ENCODE results near the gene TSPOAP1. TPM values are rescaled to one million over a fixed set of nuclear protein-coding genes. Genes with fewer than 3 reads are reported as not detected.

Gene TSPOAP1
- total and polyA plus RNA-seq, 2 experiments from 2014 or later = 15.4 to 19.0 TPM

DNA sequence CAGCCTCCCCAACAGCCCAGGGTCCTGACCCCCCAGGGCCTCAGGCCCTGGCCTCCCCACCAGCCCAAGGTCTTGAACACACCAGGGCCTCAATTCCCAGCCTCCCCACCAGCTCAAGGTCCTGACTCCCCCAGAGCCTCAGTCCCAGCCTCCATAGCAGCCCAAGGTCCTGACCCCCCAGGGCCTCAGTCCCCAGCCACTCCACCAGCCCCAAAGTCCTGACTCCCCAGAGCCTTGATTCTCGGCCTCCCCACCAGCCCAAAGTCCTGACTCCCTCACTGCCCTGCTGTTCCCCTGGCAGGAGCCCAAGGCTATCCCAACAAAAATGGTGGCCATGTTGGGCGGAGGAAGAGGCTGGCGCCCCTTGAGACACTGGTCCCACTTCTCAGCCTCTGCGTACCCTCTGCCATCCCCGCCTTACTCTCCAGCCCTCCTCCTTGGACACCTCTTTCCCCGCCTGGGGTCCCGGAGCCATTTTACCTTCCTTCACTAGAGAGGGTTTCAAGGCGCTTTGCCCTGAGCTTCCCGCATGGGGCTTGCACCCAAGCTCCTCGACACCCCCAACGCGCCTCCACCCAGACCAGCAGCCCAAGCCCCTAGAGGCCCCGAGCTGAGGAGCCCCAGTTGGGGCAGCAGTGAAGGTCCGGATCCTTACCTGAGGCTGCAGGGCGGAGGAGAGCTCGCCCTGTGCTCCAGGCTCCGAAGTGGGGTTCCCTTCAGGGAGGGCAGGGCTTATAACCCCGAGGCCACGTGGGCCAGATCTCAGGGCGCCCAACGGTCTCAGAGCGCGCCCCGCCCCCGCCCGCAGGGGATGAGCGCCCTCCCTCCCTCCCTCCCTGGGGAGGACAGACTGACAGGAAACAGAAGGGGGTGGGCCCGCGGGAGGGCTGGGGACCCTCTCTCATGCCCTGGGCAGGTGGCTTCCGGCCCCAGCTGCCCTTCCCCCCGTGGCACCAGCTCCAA lies 3.5 kb upstream of the TSPOAP1 start:
- no peaks in the 10 kb centered on the region for H4K20me1 ChIP-seq (ENCODE audit: insufficient read depth, poor library complexity, severe bottlenecking)
- no peaks in the 10 kb centered on the region for H3K9me2 ChIP-seq (replicated peaks; ENCODE audit: insufficient read depth)
- no peaks in the 10 kb centered on the region for H3K27me3 ChIP-seq
- no peaks in the 10 kb centered on the region for H3K36me3 ChIP-seq (replicated peaks; ENCODE audit: insufficient read depth, low read depth)
- TF ChIP-seq, protein P1, sequence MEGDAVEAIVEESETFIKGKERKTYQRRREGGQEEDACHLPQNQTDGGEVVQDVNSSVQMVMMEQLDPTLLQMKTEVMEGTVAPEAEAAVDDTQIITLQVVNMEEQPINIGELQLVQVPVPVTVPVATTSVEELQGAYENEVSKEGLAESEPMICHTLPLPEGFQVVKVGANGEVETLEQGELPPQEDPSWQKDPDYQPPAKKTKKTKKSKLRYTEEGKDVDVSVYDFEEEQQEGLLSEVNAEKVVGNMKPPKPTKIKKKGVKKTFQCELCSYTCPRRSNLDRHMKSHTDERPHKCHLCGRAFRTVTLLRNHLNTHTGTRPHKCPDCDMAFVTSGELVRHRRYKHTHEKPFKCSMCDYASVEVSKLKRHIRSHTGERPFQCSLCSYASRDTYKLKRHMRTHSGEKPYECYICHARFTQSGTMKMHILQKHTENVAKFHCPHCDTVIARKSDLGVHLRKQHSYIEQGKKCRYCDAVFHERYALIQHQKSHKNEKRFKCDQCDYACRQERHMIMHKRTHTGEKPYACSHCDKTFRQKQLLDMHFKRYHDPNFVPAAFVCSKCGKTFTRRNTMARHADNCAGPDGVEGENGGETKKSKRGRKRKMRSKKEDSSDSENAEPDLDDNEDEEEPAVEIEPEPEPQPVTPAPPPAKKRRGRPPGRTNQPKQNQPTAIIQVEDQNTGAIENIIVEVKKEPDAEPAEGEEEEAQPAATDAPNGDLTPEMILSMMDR (IDR thresholded peaks at IDR 0.05; ENCODE audit: poor library complexity) = no peak
- TF ChIP-seq EZH2phosphoT487 (IDR thresholded peaks at IDR 0.05; ENCODE audit: low read depth, severe bottlenecking, unreplicated experiment) (no peak), EZH2 (IDR thresholded peaks at IDR 0.05; ENCODE audit: borderline replicate concordance) (no peak)
- no peaks in the 10 kb centered on the region for H3K9me3 ChIP-seq (ENCODE audit: low read depth)
- H2AFZ ChIP-seq = no peak overlapping the region
- no peak for DNase-seq (ENCODE audit: low spot score)
- H3K79me2 ChIP-seq = no peaks in the 10 kb centered on the region
- H3K4me3 ChIP-seq = no peak overlapping the region
- no peaks in the 10 kb centered on the region for H3K4me1 ChIP-seq (ENCODE audit: insufficient read depth)
- 91% methylated on average over 25 of the region's 31 CpGs for WGBS (ENCODE audit: low lambda C conversion rate, missing lambda C conversion rate)
- no peak overlapping the region for H3K27ac ChIP-seq
- H3K4me2 ChIP-seq = no peak overlapping the region

DNA sequence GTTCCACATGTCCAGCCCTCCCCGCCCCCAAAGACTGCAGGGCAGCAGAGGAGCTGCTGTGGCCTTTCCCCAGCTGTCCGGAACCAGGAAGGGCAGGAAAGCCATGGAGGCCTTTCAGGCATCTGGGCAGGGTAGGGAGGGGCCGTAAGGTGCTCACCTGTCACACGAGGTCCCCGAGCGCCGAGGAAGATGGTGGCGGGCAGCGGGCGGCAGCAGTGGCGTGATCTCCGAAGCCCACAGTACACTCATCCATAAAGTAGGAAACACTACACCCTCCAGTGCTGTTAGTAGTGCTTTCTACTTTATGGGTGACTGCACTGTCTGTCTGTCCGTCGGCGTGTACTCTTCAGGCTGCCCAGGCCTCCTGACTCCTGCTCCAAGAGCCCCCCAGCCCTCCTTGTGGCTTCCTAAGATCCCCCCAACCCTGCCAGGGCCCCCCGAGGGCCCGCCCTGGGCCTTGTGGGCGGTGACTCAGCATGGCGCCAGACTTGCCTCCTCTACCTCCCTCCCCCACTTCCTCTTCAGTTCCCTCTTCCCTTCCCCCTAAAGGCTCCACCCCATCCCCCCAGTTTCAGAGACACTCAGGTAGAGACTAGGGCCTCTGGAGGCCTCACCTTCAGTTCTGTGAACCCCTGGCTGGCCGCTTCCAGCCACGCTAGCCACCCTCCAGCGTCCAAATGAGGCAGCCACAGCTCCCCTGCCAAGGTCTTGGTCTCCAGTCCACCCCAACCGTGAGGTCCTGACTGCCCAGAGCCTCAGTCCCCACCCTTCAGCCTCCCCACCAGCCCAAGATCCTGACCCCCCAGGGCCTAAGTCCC lies 2.6 kb upstream of the TSPOAP1 start:
- Histone ChIP-seq H2AFZ (no peak overlapping the region), H3K36me3 (replicated peaks; ENCODE audit: insufficient read depth, low read depth) (no peaks in the 10 kb centered on the region), H4K20me1 (ENCODE audit: insufficient read depth, poor library complexity, severe bottlenecking) (no peaks in the 10 kb centered on the region), H3K9me2 (replicated peaks; ENCODE audit: insufficient read depth) (no peaks in the 10 kb centered on the region), H3K27ac (no peak overlapping the region), H3K4me2 (no peak overlapping the region), H3K4me1 (ENCODE audit: insufficient read depth) (no peaks in the 10 kb centered on the region), H3K4me3 (no peak overlapping the region), H3K9me3 (ENCODE audit: low read depth) (no peaks in the 10 kb centered on the region), H3K27me3 (no peaks in the 10 kb centered on the region), H3K79me2 (no peaks in the 10 kb centered on the region)
- 94% methylated on average over 18 of the region's 23 CpGs for WGBS (ENCODE audit: low lambda C conversion rate, missing lambda C conversion rate)
- TF ChIP-seq EZH2phosphoT487 (IDR thresholded peaks at IDR 0.05; ENCODE audit: low read depth, severe bottlenecking, unreplicated experiment) (no peak), EZH2 (IDR thresholded peaks at IDR 0.05; ENCODE audit: borderline replicate concordance) (no peak)
- TF ChIP-seq, protein P1 (IDR thresholded peaks at IDR 0.05; ENCODE audit: poor library complexity) = no peak
- DNase-seq (ENCODE audit: low spot score) = no peak

DNA sequence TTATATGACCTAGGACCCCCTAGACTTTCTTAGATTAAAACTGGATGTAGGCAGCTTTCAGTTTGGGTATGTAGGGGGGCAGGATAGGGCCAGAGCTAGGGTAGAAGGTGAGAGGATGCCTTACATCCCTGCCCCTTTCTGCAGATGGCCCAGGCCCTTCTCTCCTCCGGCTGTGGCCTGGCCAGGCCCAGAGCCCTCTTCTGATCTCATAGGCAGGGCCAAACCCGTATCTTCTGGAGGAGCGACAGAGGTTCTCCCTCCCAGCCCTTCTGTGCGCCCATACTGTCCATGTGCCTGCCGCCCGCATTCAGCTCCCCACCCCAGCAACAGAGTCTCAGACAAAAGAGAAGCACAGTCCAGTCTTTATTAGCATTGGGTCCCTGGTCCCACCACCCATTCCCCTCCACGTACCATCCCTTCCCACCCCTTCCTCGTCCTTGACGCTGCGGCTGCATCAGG lies 2.0 kb upstream of the TSPOAP1 start:
- Histone ChIP-seq H3K9me2 (replicated peaks; ENCODE audit: insufficient read depth) (no peaks in the 10 kb centered on the region), H3K4me3 (no peak overlapping the region), H3K4me1 (ENCODE audit: insufficient read depth) (no peaks in the 10 kb centered on the region), H3K27me3 (no peaks in the 10 kb centered on the region), H3K36me3 (replicated peaks; ENCODE audit: insufficient read depth, low read depth) (no peaks in the 10 kb centered on the region), H3K27ac (no peak overlapping the region), H3K4me2 (no peak overlapping the region), H4K20me1 (ENCODE audit: insufficient read depth, poor library complexity, severe bottlenecking) (no peaks in the 10 kb centered on the region), H3K79me2 (no peaks in the 10 kb centered on the region), H3K9me3 (ENCODE audit: low read depth) (no peaks in the 10 kb centered on the region), H2AFZ (no peak overlapping the region)
- no peak for TF ChIP-seq EZH2phosphoT487 (IDR thresholded peaks at IDR 0.05; ENCODE audit: low read depth, severe bottlenecking, unreplicated experiment)
- no peak for TF ChIP-seq EZH2 (IDR thresholded peaks at IDR 0.05; ENCODE audit: borderline replicate concordance)
- TF ChIP-seq, protein P1 (IDR thresholded peaks at IDR 0.05; ENCODE audit: poor library complexity) = no peak
- DNase-seq (ENCODE audit: low spot score) = no peak
- WGBS (ENCODE audit: low lambda C conversion rate, missing lambda C conversion rate) = 86% methylated on average over 2 of the region's 10 CpGs

Measured in hepatocyte (in vitro differentiated cells).